Upper lobe of right lung (tissue), 1 donor: ENCODE results near the gene MAP2K7. TPM values are rescaled to one million over a fixed set of nuclear protein-coding genes. Genes with fewer than 3 reads are reported as not detected.
"Not testable (repeated sequence)": the region's sequence is repeated elsewhere in the genome, so short reads cannot be mapped to it uniquely, and the experiment has no call there.

Source experiments
- ATAC-seq: fragments of 200-7000 bp; cut with Tn5 transposase; one replicate; pipeline ENCODE4 v1.9.1; 2020; ENCODE audit warnings: mild to moderate bottlenecking, moderate library complexity
- DNase-seq: peaks from one replicate; pipeline ENCODE4 v3.0.0-alpha.2; 2020
- H3K27ac ChIP-seq: fragments of 200-600 bp; one replicate; pipeline ENCODE4 v1.8.0; 2022
- H3K27me3 ChIP-seq: fragments of 200-600 bp; one replicate; pipeline ENCODE4 v1.8.0; 2022; ENCODE audit warnings: mild to moderate bottlenecking
- H3K36me3 ChIP-seq: fragments of 200-600 bp; one replicate; pipeline ENCODE4 v1.8.0; 2022
- H3K4me1 ChIP-seq: fragments of 200-600 bp; one replicate; pipeline ENCODE4 v1.8.0; 2022
- H3K4me3 ChIP-seq: fragments of 200-600 bp; one replicate; pipeline ENCODE4 v1.8.0; 2022; ENCODE audit warnings: mild to moderate bottlenecking
- H3K9me3 ChIP-seq: fragments of 200-600 bp; one replicate; pipeline ENCODE4 v1.8.0; 2022
- intact Hi-C: fragments of 100-400 bp; cut with DNase I; formaldehyde crosslinking; loops from one replicate; pipeline ENCODE4 v1.11.0; 2022
- total RNA-seq: library from RNA; stranded (reverse); fragmentation: NEBNext Ultra II Directional; extraction: Animal tissue kit (Norgen Biotek cat#: 25700); gene quantifications from one replicate; pipeline ENCODE4 v1.2.1, GENCODE V29; 2021
- TF ChIP-seq, protein P1 (sequence below): fragments of 200-600 bp; IDR thresholded peaks from one replicate; pipeline ENCODE4 v1.8.0; 2022; ENCODE audit warnings: antibody characterized with exemption
- donor health status: DM: no; HTN: yes; CAD: no; lungs with severe emphysema.

MAP2K7 gene
- total RNA-seq, 1 donor from 2014 or later: 36.4 TPM

DNA sequence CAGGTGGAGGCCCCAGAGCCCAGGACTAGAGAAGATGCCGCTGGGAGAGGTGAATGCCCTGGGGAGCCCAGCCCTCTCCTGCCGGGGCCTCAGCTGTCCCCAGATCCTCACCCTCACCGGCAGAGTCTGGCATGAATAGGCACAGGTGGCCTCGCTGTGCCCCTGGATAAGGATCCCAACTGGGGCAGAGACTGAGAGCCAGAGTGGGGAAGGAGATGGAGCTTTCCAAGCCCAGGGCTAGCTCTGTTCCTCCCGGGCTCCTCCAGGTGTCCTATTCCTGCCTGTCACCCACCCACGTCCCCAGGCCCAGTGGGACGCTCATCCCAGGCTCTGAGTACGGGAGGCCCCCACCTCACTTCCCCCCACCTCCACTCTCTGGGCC, 46.0 kb upstream of the MAP2K7 start:
- no peak for DNase-seq
- intact Hi-C loops: no loop called here
- H3K9me3 ChIP-seq: no peaks in the 10 kb centered on the region

DNA sequence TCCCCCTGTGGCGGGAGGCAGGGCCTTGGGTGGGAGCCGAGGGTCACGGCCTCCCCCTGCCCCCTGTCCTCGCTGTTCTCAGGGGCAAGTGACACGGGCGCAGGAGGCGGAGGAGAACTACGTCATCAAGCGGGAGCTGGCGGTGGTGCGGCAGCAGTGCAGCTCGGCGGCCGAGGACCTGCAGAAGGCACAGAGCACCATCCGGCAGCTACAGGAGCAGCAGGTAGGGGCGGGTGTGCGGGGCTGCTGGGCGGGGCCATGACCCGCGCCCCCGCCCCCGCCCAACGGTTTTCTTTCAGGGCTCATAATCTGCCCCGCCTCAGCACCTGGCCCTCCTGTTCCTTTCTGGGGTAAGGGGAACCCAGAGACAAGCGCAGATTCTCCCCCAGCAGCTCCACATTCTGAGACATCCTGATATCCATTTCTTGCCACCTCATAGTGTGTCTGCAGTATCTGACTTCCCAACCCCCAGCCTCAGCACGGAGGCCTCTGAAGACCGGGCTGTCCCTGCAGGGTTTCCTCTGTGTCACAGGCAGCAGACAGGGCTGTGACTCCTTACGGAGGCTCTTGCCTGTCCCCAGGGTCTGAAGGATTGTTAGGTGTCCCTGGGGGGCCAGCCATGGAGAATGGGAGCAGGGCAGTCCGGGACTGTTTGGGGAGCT, 45.4 kb upstream of the MAP2K7 start:
- no peaks in the 10 kb centered on the region for H3K9me3 ChIP-seq
- no peak for ATAC-seq
- TF ChIP-seq, protein P1, sequence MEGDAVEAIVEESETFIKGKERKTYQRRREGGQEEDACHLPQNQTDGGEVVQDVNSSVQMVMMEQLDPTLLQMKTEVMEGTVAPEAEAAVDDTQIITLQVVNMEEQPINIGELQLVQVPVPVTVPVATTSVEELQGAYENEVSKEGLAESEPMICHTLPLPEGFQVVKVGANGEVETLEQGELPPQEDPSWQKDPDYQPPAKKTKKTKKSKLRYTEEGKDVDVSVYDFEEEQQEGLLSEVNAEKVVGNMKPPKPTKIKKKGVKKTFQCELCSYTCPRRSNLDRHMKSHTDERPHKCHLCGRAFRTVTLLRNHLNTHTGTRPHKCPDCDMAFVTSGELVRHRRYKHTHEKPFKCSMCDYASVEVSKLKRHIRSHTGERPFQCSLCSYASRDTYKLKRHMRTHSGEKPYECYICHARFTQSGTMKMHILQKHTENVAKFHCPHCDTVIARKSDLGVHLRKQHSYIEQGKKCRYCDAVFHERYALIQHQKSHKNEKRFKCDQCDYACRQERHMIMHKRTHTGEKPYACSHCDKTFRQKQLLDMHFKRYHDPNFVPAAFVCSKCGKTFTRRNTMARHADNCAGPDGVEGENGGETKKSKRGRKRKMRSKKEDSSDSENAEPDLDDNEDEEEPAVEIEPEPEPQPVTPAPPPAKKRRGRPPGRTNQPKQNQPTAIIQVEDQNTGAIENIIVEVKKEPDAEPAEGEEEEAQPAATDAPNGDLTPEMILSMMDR: no peak
- H3K4me1 ChIP-seq: peaks cover 8% of the 10 kb centered on the region
- no peak for DNase-seq
- H3K27me3 ChIP-seq: peaks cover 12% of the 10 kb centered on the region
- no peak overlapping the region for H3K27ac ChIP-seq
- H3K4me3 ChIP-seq: no peak overlapping the region
- intact Hi-C loops: no loop called here
- no peaks in the 10 kb centered on the region for H3K36me3 ChIP-seq

More for the DNA sequence above, 46.0 kb upstream of the MAP2K7 start:
- H3K36me3 ChIP-seq: no peaks in the 10 kb centered on the region
- H3K4me3 ChIP-seq: no peak overlapping the region
- no peak for ATAC-seq
- H3K27ac ChIP-seq: no peak overlapping the region
- H3K4me1 ChIP-seq: peaks cover 8% of the 10 kb centered on the region
- H3K27me3 ChIP-seq: peaks cover 12% of the 10 kb centered on the region
- TF ChIP-seq, protein P1: no peak

DNA sequence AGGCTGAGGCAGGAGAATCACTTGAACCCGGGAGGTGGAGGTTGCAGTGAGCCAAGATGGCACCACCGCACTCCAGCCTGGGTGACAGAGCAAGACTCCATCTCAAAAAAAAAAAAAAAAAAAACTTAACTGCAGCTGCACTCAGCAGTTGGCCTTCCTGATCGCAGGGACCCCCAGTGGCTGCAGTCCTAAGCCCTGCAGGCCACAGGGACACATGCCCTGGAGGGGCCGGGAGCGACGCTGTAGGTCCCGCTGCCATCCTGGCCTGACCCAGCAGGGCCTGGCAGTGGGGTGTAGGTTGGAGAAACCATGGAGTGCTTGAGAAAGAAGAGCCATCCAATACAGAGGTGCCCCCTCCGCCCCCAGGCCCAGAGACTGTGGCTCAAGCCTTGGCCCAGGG, 44.6 kb upstream of the MAP2K7 start:
- ATAC-seq, intact Hi-C loops, H3K4me3 ChIP-seq, H3K4me1 ChIP-seq, H3K36me3 ChIP-seq, H3K9me3 ChIP-seq, DNase-seq, H3K27ac ChIP-seq: not testable (repeated sequence)
- peaks cover 16% of the 10 kb centered on the region for H3K27me3 ChIP-seq

DNA sequence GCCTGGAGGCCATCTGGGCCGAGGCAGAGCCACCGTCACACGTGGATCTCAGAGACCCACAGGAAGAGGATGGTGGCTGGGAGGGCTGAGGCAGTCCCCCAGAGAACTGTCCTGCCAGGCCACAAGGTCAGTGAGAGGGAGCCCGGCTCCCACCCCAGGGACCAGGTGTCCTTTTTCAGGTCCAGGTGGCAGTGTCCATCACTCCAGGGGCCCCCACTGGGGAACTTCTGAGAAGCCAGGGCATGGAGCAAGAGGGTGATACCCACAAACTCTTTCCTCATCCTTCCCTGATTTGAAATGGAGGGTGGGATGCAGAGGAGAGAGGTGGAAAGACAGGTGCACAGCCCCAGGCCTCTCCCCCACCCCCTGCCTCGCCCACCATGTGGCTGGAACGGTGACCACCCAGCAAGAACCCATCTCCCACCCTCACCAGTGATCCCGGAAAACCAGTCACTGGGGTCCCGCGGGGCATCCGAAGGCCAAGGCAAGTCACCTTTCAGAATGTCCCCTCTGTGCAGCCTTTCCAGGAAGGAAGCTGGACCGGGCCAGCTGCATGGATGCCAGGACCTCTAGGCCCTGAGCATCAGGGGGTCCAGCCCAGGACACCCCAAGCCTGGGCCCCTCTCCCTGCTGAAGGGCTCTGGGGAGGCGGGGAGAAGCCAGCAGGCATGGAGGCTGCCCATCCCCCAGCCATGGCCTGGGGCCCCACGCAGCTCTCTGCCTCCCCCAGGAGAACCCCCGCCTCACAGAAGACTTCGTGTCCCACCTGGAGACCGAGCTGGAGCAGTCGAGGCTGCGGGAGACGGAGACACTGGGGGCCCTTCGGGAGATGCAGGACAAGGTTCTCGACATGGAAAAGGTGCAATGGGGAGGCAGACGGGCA, 43.6 kb upstream of the MAP2K7 start:
- TF ChIP-seq, protein P1: no peak
- Histone ChIP-seq H3K27me3 (peaks cover 21% of the 10 kb centered on the region), H3K27ac (no peak overlapping the region), H3K36me3 (no peaks in the 10 kb centered on the region), H3K4me3 (no peak overlapping the region), H3K9me3 (no peaks in the 10 kb centered on the region), H3K4me1 (peaks cover 8% of the 10 kb centered on the region)
- intact Hi-C loops: no loop called here
- ATAC-seq (no peak), DNase-seq (no peak)

DNA sequence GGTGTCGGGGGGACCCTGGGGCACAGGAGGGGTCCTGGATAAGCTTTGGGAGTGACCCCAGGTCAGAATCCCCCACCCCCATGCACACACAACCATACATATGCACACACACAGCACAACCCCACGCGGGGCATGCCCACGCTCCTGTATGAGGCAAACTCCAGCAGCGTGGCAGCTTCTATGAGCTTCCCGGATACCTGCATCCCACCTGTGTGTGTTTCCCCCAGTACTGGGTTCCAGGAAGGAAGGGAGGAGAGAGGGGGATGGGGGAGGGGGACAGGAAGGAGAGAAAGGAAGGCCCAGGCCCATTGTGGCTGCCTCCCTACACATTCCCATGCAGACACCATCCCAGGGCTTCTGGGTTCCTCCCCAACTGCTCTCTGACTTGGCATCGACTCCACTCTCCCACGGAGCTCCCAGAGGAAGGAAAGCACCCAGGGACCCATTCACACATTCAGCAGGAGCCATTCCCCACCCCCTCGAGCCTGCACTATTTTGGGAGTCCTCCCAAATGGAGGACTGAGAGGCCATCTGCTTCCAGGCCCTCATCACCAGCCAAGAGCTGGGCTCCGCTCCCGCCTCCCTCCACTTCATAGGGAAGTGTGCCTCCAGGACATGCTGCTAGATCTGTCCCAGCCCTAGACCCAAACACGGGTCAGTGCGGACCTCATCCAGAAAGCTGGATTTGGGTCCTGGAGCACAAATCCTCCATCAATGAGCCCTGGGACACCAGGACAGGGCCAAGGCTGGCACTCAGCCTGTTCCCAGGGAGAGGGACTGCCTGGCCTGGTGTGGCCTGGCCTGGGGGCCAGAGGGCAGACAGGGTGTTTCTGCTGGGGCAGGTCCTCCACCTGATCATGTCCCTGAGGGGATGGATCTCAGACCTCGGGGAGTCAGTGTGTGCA, 42.7 kb upstream of the MAP2K7 start:
- intact Hi-C loops: no loop called here
- H3K9me3 ChIP-seq: no peaks in the 10 kb centered on the region
- no peaks in the 10 kb centered on the region for H3K36me3 ChIP-seq
- H3K27ac ChIP-seq: no peak overlapping the region
- peaks cover 21% of the 10 kb centered on the region for H3K27me3 ChIP-seq
- ATAC-seq: no peak
- peaks cover 8% of the 10 kb centered on the region for H3K4me1 ChIP-seq
- H3K4me3 ChIP-seq: no peak overlapping the region
- no peak for DNase-seq
- TF ChIP-seq, protein P1: no peak
